Spinal cord (tissue), 10 donors: ENCODE results near the gene SELL. TPM values are rescaled to one million over a fixed set of nuclear protein-coding genes. Genes with fewer than 3 reads are reported as not detected.
A peak's percentile ranks its signal among the peaks of the same experiment; 100 is the strongest.
"Not testable (repeated sequence)": the region's sequence is repeated elsewhere in the genome, so short reads cannot be mapped to it uniquely, and the experiment has no call there.

Experiments used
- DNase-seq, 6 donors: peaks; one replicate each; pipeline versions ENCODE4 v3.0.0 to v3.0.0-alpha.2; 2013 to 2015; ENCODE audit warnings: low spot score in 6 of 6, low read depth in 4 of 6
- H3K27ac ChIP-seq: one replicate; pipeline ENCODE4 v1.5.1; 2013; ENCODE audit warnings: low read depth, low read length, control low read depth
- H3K27me3 ChIP-seq: one replicate; pipeline ENCODE4 v1.6.1; 2013; ENCODE audit warnings: low read length; ENCODE audit not compliant: control insufficient read depth, insufficient read depth
- H3K36me3 ChIP-seq: one replicate; pipeline ENCODE4 v1.6.1; 2013; ENCODE audit warnings: low read length; ENCODE audit not compliant: control insufficient read depth, insufficient read depth
- H3K4me1 ChIP-seq: one replicate; pipeline ENCODE4 v1.6.1; 2013; ENCODE audit warnings: low read length; ENCODE audit not compliant: control insufficient read depth, insufficient read depth
- H3K4me3 ChIP-seq: one replicate; pipeline ENCODE4 v1.5.1; 2013; ENCODE audit warnings: low read depth, low read length, control low read depth
- H3K9me3 ChIP-seq: one replicate; pipeline ENCODE4 v1.6.1; 2013; ENCODE audit warnings: low read length; ENCODE audit not compliant: control insufficient read depth, insufficient read depth
- WGBS: methylation state at CpG from one replicate; pipeline ENCODE4 v1.1.5; 2013; ENCODE audit warnings: missing lambda C conversion rate; ENCODE audit not compliant: insufficient coverage; 5-methylcytosine and 5-hydroxymethylcytosine counted together
- polyA plus RNA-seq, 2 donors: library from polyadenylated mRNA; unstranded; fragments of 120-200 nt; gene quantifications; one replicate each; pipeline ENCODE4 v1.2.1, GENCODE V29; 2013; ENCODE audit not compliant: insufficient read length in 2 of 2
- total RNA-seq, 2 donors: library from RNA; depleted of rRNA in 1 of 2; stranded (reverse); fragments of 120-200 nt in 1 of 2; fragments of >200 nt in 1 of 2; gene quantifications; one replicate each; pipeline versions ENCODE4 v1.2.3 to v1.2.4, GENCODE V29; 2013 to 2014
- donor health status: healthy.

SELL gene
- total and polyA plus RNA-seq, 4 donors = 3.7 to 15.9 (median 7.6) TPM

DNA sequence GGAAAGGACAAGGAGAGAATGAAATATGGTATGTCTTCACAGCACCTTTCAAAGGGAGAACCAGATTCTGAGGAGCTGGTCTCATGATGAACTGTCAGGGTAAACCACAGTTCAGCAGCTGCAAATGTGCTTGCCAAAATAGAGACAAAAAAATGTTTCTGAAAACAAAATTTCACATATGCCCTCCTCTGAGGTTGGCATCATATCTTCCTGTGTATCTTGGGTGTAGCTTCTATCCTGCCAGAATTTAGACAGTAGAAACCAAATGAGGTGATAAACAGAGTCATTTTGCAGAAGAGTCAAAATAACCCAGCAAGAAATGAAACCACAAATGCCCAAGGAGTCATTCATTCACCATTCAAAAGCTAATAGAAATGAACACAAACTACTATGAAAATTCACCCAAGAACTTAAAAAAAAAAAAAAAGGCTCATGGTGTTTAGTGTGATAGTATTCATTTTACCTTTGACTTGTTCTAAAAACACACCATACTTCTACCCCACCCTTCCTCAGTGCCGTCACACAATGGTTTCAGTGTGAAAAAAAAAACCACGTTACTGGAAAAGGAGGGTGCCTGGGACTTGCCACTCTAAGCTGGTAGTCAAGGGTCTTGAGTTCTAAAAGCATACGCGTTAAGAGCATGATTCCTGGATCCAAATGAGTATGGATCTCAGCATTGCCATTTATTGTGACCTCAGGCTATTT lies 18.5 kb downstream of the SELL start:
- no peaks in the 10 kb centered on the region for H3K27me3 ChIP-seq
- no peaks in the 10 kb centered on the region for H3K4me1 ChIP-seq
- H3K4me3 ChIP-seq = no peak overlapping the region
- H3K36me3 ChIP-seq = no peaks in the 10 kb centered on the region
- WGBS = 96% methylated on average over 3 of the region's 4 CpGs
- no peaks in the 10 kb centered on the region for H3K9me3 ChIP-seq
- DNase-seq = no peak
- no peak overlapping the region for H3K27ac ChIP-seq

DNA sequence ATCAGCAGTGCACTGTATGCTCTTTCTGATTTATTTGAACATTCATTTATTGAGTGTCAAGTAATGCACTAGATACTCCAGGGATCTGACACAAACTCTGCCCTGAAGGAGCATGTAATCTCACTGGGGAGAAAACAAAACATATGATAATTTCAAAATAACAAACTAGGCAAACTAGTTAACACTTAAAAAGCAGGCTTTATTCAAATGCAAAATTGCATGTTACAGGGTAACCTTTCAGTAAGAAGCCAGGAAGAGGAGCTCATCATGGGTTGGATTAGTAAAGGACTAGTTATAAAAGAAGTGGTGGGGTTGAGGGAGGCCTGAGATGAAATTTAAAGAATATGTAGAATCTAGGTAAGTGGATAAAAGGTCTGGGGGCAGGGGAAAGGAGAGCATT lies 20.9 kb downstream of the SELL start:
- Histone ChIP-seq H3K4me3 (no peak overlapping the region), H3K4me1 (no peaks in the 10 kb centered on the region), H3K36me3 (no peaks in the 10 kb centered on the region), H3K27ac (no peak overlapping the region), H3K27me3 (no peaks in the 10 kb centered on the region), H3K9me3 (no peaks in the 10 kb centered on the region)
- DNase-seq = no peak

- H3K27me3 ChIP-seq = no peaks in the 10 kb centered on the region
- no peak overlapping the region for H3K27ac ChIP-seq
- no peaks in the 10 kb centered on the region for H3K36me3 ChIP-seq
- no peak overlapping the region for H3K4me3 ChIP-seq
- H3K9me3 ChIP-seq = no peaks in the 10 kb centered on the region
- WGBS = 100% methylated on average over 1 of the region's 2 CpGs
- H3K4me1 ChIP-seq = no peaks in the 10 kb centered on the region
- no peak for DNase-seq
These were observed 22.0 kb downstream of the SELL start for GRCh38 chr1:169689395-169689794.

GRCh38 chr1:169688377-169688776 lies 23.0 kb downstream of the SELL start:
- not testable (repeated sequence) for DNase-seq, H3K4me1 ChIP-seq, H3K4me3 ChIP-seq, H3K27me3 ChIP-seq, H3K27ac ChIP-seq, H3K9me3 ChIP-seq, H3K36me3 ChIP-seq
- 85% methylated on average over 1 of the region's 5 CpGs for WGBS

GRCh38 chr1:169683661-169684060 lies 27.8 kb downstream of the SELL start:
- Histone ChIP-seq H3K9me3 (no peaks in the 10 kb centered on the region), H3K27me3 (no peaks in the 10 kb centered on the region), H3K4me3 (no peak overlapping the region), H3K27ac (no peak overlapping the region), H3K36me3 (no peaks in the 10 kb centered on the region), H3K4me1 (no peaks in the 10 kb centered on the region)
- WGBS = 87% methylated on average over 3 of the region's 3 CpGs
- no peak for DNase-seq

- not testable (repeated sequence) for H3K9me3 ChIP-seq, H3K27ac ChIP-seq, H3K4me3 ChIP-seq, H3K4me1 ChIP-seq, H3K36me3 ChIP-seq, H3K27me3 ChIP-seq, DNase-seq
- 89% methylated on average over 4 of the region's 4 CpGs for WGBS
These were observed 28.3 kb downstream of the SELL start for GRCh38 chr1:169683168-169683567.

- H3K9me3 ChIP-seq = no peaks in the 10 kb centered on the region
- no peak overlapping the region for H3K4me3 ChIP-seq
- no peak overlapping the region for H3K27ac ChIP-seq
- H3K36me3 ChIP-seq = no peaks in the 10 kb centered on the region
- no peaks in the 10 kb centered on the region for H3K27me3 ChIP-seq
- WGBS = 63% methylated on average over 1 of the region's 2 CpGs
- DNase-seq = no peak
- no peaks in the 10 kb centered on the region for H3K4me1 ChIP-seq
These were observed 29.3 kb downstream of the SELL start for GRCh38 chr1:169682071-169682470.

DNA sequence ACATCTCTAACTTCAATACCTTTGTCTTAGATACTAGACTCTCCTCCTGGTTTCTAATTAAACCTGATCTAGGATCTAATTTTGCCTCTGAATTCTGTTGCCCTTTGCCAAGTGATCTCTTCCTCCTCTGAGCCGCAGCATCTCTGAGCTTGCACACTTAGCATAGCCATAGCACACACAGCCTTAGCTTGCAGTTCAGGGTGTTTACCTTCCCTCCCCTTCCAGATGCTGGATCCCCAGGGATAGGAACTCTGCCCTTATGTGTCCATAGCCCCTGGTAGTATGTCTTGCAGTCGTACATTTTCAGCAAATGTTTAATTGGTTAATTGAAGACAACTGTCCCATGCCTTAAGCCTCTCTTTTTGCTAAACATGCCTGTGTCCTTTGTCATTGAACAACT lies 30.3 kb downstream of the SELL start:
- Histone ChIP-seq H3K4me3 (no peak overlapping the region), H3K36me3 (no peaks in the 10 kb centered on the region), H3K27me3 (no peaks in the 10 kb centered on the region), H3K9me3 (no peaks in the 10 kb centered on the region), H3K27ac (no peak overlapping the region), H3K4me1 (no peaks in the 10 kb centered on the region)
- DNase-seq = peak in 1 of 6 donors; percentile 13
- 64% methylated on average over 1 of the region's 2 CpGs for WGBS

DNA sequence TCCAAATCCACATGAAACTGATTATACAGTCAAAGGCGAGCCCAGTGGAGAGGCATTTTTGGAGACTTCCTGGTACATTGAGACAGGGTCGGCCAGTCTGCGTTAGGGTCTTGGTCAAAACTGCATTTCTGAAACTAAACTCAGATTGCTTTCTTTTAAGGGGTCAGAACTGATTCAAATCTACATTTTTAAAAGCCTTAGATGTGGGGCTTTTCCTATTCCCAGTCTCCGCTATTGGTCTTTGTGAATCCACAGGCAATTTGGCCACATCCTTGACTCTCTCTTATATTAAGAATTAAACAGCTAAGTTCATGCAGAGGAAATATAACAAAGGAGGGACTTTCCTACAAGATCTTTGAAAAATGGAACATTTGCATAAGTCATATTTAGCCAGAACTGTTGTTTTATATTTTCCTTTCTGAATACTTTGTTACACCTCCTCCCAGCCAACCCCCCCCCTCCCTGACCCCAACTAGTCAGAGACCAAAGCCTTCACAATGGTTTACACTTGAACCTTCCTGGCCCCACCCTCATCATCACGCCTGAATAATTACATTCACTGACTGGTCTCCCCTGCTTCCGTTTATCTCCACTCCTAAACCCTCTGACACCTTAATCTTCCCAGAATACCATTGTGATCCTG lies 30.9 kb downstream of the SELL start:
- Histone ChIP-seq H3K9me3 (no peaks in the 10 kb centered on the region), H3K4me3 (no peak overlapping the region), H3K36me3 (no peaks in the 10 kb centered on the region), H3K27me3 (no peaks in the 10 kb centered on the region), H3K27ac (no peak overlapping the region), H3K4me1 (no peaks in the 10 kb centered on the region)
- 42% methylated on average over 4 of the region's 6 CpGs for WGBS
- DNase-seq = no peak

DNA sequence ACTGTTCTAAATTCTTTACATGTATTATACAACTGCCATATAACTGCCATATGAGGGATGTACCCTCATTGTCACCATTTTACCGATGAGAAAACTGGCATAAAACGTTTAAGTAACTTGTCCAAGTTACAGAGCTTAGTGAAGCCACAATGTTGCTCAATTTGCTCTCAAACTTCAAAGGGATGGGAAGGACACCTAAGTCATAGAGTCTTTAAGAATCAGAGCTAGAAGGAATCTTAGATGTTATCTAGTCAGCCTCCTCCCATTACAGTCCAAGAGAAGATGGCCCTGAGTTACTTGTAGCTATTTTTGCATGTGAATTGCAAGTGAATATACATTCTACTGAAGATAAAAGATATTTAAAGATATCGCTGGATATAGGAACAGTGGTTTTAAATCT lies 31.7 kb downstream of the SELL start:
- 83% methylated on average over 1 of the region's 3 CpGs for WGBS
- Histone ChIP-seq H3K36me3 (no peaks in the 10 kb centered on the region), H3K27me3 (no peaks in the 10 kb centered on the region), H3K4me3 (no peak overlapping the region), H3K4me1 (no peaks in the 10 kb centered on the region), H3K9me3 (no peaks in the 10 kb centered on the region), H3K27ac (no peak overlapping the region)
- no peak for DNase-seq
